NT2/D1 (cell line): Measurements from ENCODE around the gene S100PBP.
A peak's percentile ranks its signal among the peaks of the same experiment; 100 is the strongest.

ENCODE experiments used
- DNase-seq: peaks from one replicate; pipeline ENCODE4 v3.0.0-alpha.2; 2011; ENCODE audit warnings: low read depth, low spot score
- H3K27me3 ChIP-seq: 2 replicates; pipeline ENCODE4 v1.6.0; 2011; ENCODE audit warnings: mild to moderate bottlenecking; ENCODE audit not compliant: insufficient read length, insufficient read depth
- H3K36me3 ChIP-seq: 2 replicates; pipeline ENCODE4 v1.6.1; 2011; ENCODE audit warnings: mild to moderate bottlenecking, low read length, mixed read lengths; ENCODE audit not compliant: insufficient read depth, insufficient read length
- H3K4me1 ChIP-seq: 2 replicates; pipeline ENCODE4 v1.5.1; 2011; ENCODE audit not compliant: insufficient read depth, insufficient read length
- H3K4me3 ChIP-seq: 2 replicates; pipeline ENCODE4 v1.5.1; 2011; ENCODE audit warnings: low read depth; ENCODE audit not compliant: insufficient read length
- H3K9ac ChIP-seq: 2 replicates; pipeline ENCODE4 v1.6.0; 2011; ENCODE audit warnings: low read depth; ENCODE audit not compliant: insufficient read length
- H3K9me3 ChIP-seq: 2 replicates; pipeline ENCODE4 v1.5.1; 2011; ENCODE audit warnings: mild to moderate bottlenecking, low read length; ENCODE audit not compliant: insufficient read depth
- SUZ12 ChIP-seq: IDR thresholded peaks from 2 replicates; pipeline ENCODE4 v1.6.1; 2011; ENCODE audit not compliant: insufficient read length, insufficient read depth; ENCODE audit errors: extremely low read depth
- YY1 ChIP-seq: IDR thresholded peaks from 2 replicates; pipeline ENCODE4 v1.6.1; 2011; ENCODE audit not compliant: insufficient read length, insufficient read depth
- ZNF274 ChIP-seq: IDR thresholded peaks from 2 replicates; pipeline ENCODE4 v1.6.1; 2011; ENCODE audit warnings: mild to moderate bottlenecking, low read depth, low read length

Gene S100PBP

DNA sequence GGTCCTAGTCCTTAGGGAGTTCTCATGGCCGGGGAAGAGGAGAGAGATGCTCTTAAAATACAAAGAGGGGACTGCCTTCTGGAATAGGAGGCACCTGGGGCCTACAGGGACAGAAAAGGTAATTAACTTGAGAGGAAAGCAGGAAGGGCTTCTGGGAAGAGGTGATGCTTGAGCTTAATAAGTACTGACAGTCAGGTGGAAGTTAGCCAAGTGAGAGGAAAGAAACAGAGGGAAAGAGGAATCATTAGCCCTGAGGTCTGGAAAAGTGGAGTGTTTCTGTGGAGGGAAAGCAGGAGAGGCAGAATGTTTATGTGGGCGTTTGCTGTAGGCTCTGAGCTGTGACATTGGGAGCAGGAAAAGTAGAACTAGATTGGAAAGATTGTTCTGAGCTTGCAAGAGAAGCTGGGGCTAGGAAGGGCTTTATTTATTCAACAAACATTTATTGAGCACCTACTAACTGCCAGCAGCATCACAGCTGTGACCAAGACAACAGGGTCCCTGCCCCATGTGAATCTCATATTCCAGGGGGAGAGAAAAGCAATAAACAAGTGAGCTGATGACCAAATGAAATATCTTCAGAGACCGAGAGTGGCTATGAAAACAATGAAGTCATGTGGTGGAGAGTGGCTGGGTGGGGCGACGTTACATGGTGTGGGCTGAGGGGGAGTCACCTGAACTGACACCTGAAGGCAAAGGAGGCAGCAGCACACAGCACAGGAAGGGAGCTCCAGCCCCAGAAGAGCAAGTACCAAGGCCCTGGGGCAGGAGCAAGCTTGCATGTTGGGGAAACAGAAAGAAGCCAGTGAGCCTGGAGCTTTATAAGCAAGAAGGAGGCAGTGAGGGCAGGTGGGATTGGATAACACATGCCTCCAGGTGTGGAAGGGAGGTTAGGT, 57.7 kb downstream of the S100PBP start:
- DNase-seq, result no peak
- no peak overlapping the region for H3K4me3 ChIP-seq
- H3K9me3 ChIP-seq, result no peaks in the 10 kb centered on the region
- H3K4me1 ChIP-seq, result peaks cover 36% of the 10 kb centered on the region
- TF ChIP-seq SUZ12, result no peak
- TF ChIP-seq ZNF274, result no peak
- no peak for TF ChIP-seq YY1
- H3K36me3 ChIP-seq, result no peaks in the 10 kb centered on the region
- H3K27me3 ChIP-seq, result peaks cover 18% of the 10 kb centered on the region
- H3K9ac ChIP-seq, result peak overlapping the region; percentile 37

DNA sequence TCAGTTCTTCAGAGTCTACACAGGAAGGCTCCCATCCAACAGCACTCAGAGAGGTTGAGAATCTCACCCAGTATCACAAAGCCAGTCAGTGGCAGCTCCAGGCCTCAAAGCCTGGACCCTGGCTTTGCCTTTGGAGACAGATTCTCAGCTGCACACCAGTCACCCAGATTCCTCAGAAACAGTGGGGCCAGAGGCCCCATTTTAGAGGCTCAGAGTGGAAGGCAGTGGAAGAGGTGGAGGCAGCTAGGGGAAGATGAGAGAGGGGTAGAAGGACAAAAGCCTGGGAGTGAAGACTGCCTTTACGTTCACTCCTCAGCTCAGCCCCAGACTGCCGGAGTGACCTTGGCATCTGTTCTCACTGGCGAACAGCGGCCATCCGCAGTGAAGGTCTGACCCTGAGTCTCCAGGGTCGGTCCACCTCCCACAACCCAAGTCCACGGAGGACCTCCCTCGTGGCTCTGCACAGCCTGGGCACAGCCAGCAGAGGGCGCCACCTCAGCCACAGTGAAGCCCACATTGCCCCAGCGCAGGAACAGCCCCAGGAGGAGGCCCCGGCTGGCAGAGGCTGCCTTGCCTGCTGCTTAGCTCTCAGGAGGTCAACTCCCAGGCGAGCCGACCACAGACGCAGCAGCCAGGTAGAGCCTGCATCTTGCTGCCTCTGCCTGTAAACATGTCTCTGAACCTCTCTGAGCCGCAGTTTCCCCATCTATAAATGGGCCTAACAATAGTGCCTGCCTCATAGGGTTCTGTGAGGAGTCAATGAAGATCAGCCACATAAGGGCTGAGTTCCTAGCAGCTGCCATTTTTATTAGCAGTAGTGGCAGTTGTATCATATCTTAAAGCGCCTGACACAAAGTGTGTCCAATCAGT, 59.1 kb downstream of the S100PBP start:
- TF ChIP-seq SUZ12 (no peak), ZNF274 (no peak), YY1 (no peak)
- peaks cover 7% of the 10 kb centered on the region for H3K27me3 ChIP-seq
- H3K9ac ChIP-seq, result peak overlapping the region; percentile 59
- no peak overlapping the region for H3K4me3 ChIP-seq
- DNase-seq, result no peak
- no peaks in the 10 kb centered on the region for H3K36me3 ChIP-seq
- H3K4me1 ChIP-seq, result peaks cover 29% of the 10 kb centered on the region
- no peaks in the 10 kb centered on the region for H3K9me3 ChIP-seq

DNA sequence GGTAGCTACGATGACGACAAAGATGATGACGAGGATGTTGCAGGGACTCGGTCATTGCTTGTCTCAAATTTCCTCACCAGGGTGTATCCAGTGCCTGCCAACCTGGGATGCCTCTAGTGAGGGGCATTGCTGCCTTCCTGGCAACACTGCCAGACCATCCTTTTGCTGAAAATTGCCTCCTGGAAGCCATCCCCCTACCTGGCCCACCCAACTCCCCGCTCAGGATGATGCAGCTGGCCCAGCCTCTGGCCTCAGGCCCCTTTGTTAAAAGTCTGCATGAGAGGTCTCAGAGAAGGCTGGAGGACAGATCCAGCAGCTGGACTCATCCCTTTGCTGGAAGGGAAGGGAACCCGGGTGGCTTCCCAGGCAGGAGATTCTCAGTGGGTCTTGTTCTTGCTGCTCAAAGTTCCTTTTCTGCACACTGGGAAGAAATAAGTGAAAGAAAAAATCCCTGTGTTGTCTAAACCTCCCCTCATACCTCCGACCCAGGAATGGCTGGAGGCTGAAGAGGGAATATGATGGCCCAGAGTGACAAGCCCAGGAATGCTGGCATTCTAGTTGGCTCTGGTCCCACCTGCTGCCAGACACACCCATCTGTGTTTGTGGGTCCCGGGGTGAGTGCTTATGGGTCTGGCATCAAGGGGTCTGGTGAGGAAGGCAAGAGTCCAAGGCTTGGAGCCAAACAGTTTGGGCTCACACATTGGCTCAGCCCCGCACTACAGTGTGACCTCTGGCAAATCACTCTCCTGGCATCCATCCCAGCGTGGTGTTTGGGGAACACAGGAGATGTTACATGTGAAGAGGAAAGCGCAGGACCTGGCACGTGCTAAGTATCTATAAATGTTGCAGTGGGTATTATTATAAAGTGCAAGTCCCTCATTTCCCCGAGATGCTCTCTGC, 60.0 kb downstream of the S100PBP start:
- TF ChIP-seq SUZ12 (no peak), ZNF274 (no peak), YY1 (no peak)
- DNase-seq, result no peak
- Histone ChIP-seq H3K9me3 (no peaks in the 10 kb centered on the region), H3K36me3 (no peaks in the 10 kb centered on the region), H3K4me1 (peaks cover 28% of the 10 kb centered on the region), H3K9ac (peak overlapping the region; percentile 1), H3K27me3 (no peaks in the 10 kb centered on the region), H3K4me3 (no peak overlapping the region)

DNA sequence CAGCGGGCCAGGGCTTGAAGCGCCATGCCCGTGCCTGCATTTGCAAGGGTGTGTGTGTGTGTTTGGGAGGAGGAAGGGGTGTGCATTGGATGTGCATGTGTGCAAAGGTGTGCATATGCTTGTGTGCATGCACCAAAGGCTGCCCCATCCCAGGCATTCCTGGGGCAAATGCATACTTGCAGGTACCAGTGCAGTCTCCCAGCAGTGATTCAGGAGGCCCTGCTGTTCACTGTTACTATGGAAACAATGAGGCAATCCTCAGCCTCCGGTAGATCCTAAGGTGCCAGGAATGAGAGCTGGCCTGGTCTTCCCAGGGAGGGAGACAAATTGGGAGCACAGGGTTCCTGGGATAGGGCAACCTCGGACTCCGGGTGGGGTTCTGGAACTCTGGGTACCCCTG, 60.7 kb downstream of the S100PBP start:
- H3K36me3 ChIP-seq, result no peaks in the 10 kb centered on the region
- H3K9ac ChIP-seq, result no peak overlapping the region
- H3K27me3 ChIP-seq, result no peaks in the 10 kb centered on the region
- no peak for DNase-seq
- H3K4me1 ChIP-seq, result peaks cover 28% of the 10 kb centered on the region
- H3K4me3 ChIP-seq, result no peak overlapping the region
- H3K9me3 ChIP-seq, result no peaks in the 10 kb centered on the region
- TF ChIP-seq SUZ12, result no peak
- TF ChIP-seq ZNF274, result no peak
- TF ChIP-seq YY1, result no peak

DNA sequence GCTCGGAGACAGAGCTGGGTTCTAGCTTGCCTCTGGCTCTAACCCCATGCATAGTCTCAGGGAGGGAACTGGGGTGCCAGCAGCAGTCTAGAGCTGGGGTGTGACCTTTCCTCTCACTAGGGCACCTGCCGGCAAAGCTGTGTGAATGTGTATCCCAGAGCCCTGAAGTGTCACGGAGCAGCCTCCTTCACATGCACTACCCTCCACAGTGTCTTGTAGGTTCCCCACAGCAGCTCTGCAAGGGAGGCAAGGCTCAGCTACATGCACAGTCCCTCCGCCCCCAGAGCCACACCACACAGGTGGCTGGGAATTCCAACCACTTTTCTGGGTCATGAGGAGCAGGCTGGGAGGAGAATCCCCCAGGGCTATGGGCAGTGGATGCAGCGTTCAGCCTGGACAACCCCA, 61.2 kb downstream of the S100PBP start:
- H3K4me3 ChIP-seq, result no peak overlapping the region
- no peak for DNase-seq
- TF ChIP-seq YY1, result no peak
- TF ChIP-seq ZNF274, result no peak
- TF ChIP-seq SUZ12, result no peak
- no peaks in the 10 kb centered on the region for H3K36me3 ChIP-seq
- no peaks in the 10 kb centered on the region for H3K27me3 ChIP-seq
- H3K9me3 ChIP-seq, result no peaks in the 10 kb centered on the region
- peaks cover 30% of the 10 kb centered on the region for H3K4me1 ChIP-seq
- H3K9ac ChIP-seq, result no peak overlapping the region

DNA sequence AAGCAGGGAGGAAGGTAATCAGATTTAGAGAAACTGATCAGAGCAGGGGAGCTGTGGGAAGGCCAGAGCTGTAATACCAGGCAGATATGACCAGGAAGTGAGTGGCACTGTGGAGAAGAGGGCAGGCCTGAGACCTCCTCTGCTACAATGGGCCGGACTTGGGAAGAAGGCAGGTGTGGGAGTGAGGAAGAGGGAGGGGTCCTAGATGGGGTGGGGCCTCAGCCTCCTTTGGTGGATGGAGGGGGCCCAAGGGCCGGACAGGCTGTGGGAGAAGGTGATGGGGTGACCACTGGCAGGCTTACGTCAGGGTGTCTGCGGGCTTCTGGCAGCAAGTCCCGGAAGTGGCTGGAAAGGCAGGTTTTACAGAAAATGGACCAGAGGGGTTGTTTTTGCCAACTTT, 63.8 kb downstream of the S100PBP start:
- no peak for DNase-seq
- Histone ChIP-seq H3K27me3 (peaks cover 21% of the 10 kb centered on the region), H3K9me3 (no peaks in the 10 kb centered on the region), H3K9ac (no peak overlapping the region), H3K4me1 (peaks cover 39% of the 10 kb centered on the region), H3K36me3 (no peaks in the 10 kb centered on the region), H3K4me3 (no peak overlapping the region)
- TF ChIP-seq YY1 (no peak), SUZ12 (no peak), ZNF274 (no peak)
